Neuron (in vitro differentiated cells): ENCODE data around the gene OR5H2.
"Not testable (repeated sequence)": the region's sequence is repeated elsewhere in the genome, so short reads cannot be mapped to it uniquely, and the experiment has no call there.

ENCODE experiments used
- H2AFZ ChIP-seq: one replicate; pipeline ENCODE4 v1.6.1; 2013; ENCODE audit warnings: low read depth, mild to moderate bottlenecking, inconsistent platforms, low read length, moderate library complexity
- H3K27me3 ChIP-seq: one replicate; pipeline ENCODE4 v1.6.1; 2013; ENCODE audit warnings: low read length; ENCODE audit not compliant: insufficient read depth
- H3K36me3 ChIP-seq: one replicate; pipeline ENCODE4 v1.6.1; 2013; ENCODE audit warnings: low read length; ENCODE audit not compliant: insufficient read depth
- H3K4me1 ChIP-seq: one replicate; pipeline ENCODE4 v1.6.1; 2013; ENCODE audit warnings: low read length; ENCODE audit not compliant: insufficient read depth
- H3K4me3 ChIP-seq: 2 replicates; pipeline ENCODE4 v1.5.1; 2013; ENCODE audit warnings: mild to moderate bottlenecking, low read length, moderate library complexity
- H3K9me3 ChIP-seq: one replicate; pipeline ENCODE4 v1.6.1; 2013; ENCODE audit warnings: low read length

Gene OR5H2

GRCh38 chr3:98282205-98282604 lies at the start of gene OR5H2:
Gene OR5H2 (plus strand): TSS chr3:98282505. CDS start chr3:98282903, 398 bp downstream.
- no peaks in the 10 kb centered on the region for H3K27me3 ChIP-seq

GRCh38 chr3:98233468-98233867 lies 48.8 kb upstream of the OR5H2 start:
- Histone ChIP-seq H3K36me3 (no peaks in the 10 kb centered on the region), H2AFZ (no peak overlapping the region), H3K4me3 (no peak overlapping the region), H3K27me3 (no peaks in the 10 kb centered on the region), H3K4me1 (no peaks in the 10 kb centered on the region), H3K9me3 (no peaks in the 10 kb centered on the region)

More at GRCh38 chr3:98282205-98282604, at the start of gene OR5H2:
- H3K36me3 ChIP-seq, result no peaks in the 10 kb centered on the region
- no peaks in the 10 kb centered on the region for H3K4me1 ChIP-seq
- H3K4me3 ChIP-seq, result no peak within 1 kb of the TSS
- no peak within 1 kb of the TSS for H2AFZ ChIP-seq
- H3K9me3 ChIP-seq, result no peaks in the 10 kb centered on the region

- Histone ChIP-seq H2AFZ (no peak overlapping the region), H3K36me3 (no peaks in the 10 kb centered on the region), H3K27me3 (no peaks in the 10 kb centered on the region), H3K9me3 (no peaks in the 10 kb centered on the region), H3K4me1 (no peaks in the 10 kb centered on the region), H3K4me3 (no peak overlapping the region)
Measured at GRCh38 chr3:98240131-98240530, 42.2 kb upstream of the OR5H2 start.

- Histone ChIP-seq H3K4me3 (no peak overlapping the region), H3K9me3 (no peaks in the 10 kb centered on the region), H2AFZ (no peak overlapping the region), H3K27me3 (no peaks in the 10 kb centered on the region), H3K4me1 (no peaks in the 10 kb centered on the region), H3K36me3 (no peaks in the 10 kb centered on the region)
Measured at GRCh38 chr3:98242155-98242554, 40.1 kb upstream of the OR5H2 start.

- Histone ChIP-seq H3K4me1 (no peaks in the 10 kb centered on the region), H2AFZ (no peak overlapping the region), H3K27me3 (no peaks in the 10 kb centered on the region)
Measured at GRCh38 chr3:98243843-98244242, 38.5 kb upstream of the OR5H2 start.

GRCh38 chr3:98246142-98246541 lies 36.2 kb upstream of the OR5H2 start:
- no peaks in the 10 kb centered on the region for H3K27me3 ChIP-seq
- H3K4me1 ChIP-seq, result no peaks in the 10 kb centered on the region
- no peaks in the 10 kb centered on the region for H3K36me3 ChIP-seq
- no peak overlapping the region for H2AFZ ChIP-seq
- H3K9me3 ChIP-seq, result no peaks in the 10 kb centered on the region
- no peak overlapping the region for H3K4me3 ChIP-seq

More at GRCh38 chr3:98243843-98244242, 38.5 kb upstream of the OR5H2 start:
- H3K9me3 ChIP-seq, result no peaks in the 10 kb centered on the region
- H3K36me3 ChIP-seq, result no peaks in the 10 kb centered on the region
- H3K4me3 ChIP-seq, result no peak overlapping the region

- not testable (repeated sequence) for H3K36me3 ChIP-seq, H2AFZ ChIP-seq, H3K4me1 ChIP-seq, H3K27me3 ChIP-seq, H3K4me3 ChIP-seq, H3K9me3 ChIP-seq
Measured at GRCh38 chr3:98256026-98256425, 26.3 kb upstream of the OR5H2 start.

GRCh38 chr3:98259707-98260106 lies 22.6 kb upstream of the OR5H2 start:
- H3K4me1 ChIP-seq, result no peaks in the 10 kb centered on the region

GRCh38 chr3:98262046-98262445 lies 20.3 kb upstream of the OR5H2 start:
- H3K9me3 ChIP-seq, result no peaks in the 10 kb centered on the region
- no peaks in the 10 kb centered on the region for H3K4me1 ChIP-seq
- H3K4me3 ChIP-seq, result no peak overlapping the region
- H3K36me3 ChIP-seq, result no peaks in the 10 kb centered on the region
- no peak overlapping the region for H2AFZ ChIP-seq
- no peaks in the 10 kb centered on the region for H3K27me3 ChIP-seq

More at GRCh38 chr3:98259707-98260106, 22.6 kb upstream of the OR5H2 start:
- H2AFZ ChIP-seq, result no peak overlapping the region
- H3K4me3 ChIP-seq, result no peak overlapping the region
- H3K36me3 ChIP-seq, result no peaks in the 10 kb centered on the region
- H3K9me3 ChIP-seq, result no peaks in the 10 kb centered on the region
- no peaks in the 10 kb centered on the region for H3K27me3 ChIP-seq

- Histone ChIP-seq H3K27me3 (no peaks in the 10 kb centered on the region), H2AFZ (no peak within 1 kb of the TSS)
Measured at GRCh38 chr3:98263944-98264343, 18.4 kb upstream of the OR5H2 start, which contains the start of gene OR5H6. Gene OR5H6 (plus strand): TSS chr3:98264244. CDS start chr3:98264333, 89 bp downstream.

GRCh38 chr3:98269846-98270245 lies 12.5 kb upstream of the OR5H2 start:
- no peaks in the 10 kb centered on the region for H3K27me3 ChIP-seq
- no peaks in the 10 kb centered on the region for H3K9me3 ChIP-seq
- H3K4me3 ChIP-seq, result no peak overlapping the region
- no peak overlapping the region for H2AFZ ChIP-seq
- no peaks in the 10 kb centered on the region for H3K36me3 ChIP-seq
- no peaks in the 10 kb centered on the region for H3K4me1 ChIP-seq

More at GRCh38 chr3:98263944-98264343, 18.4 kb upstream of the OR5H2 start, which contains the start of gene OR5H6:
- Histone ChIP-seq H3K36me3 (no peaks in the 10 kb centered on the region), H3K4me3 (no peak within 1 kb of the TSS), H3K4me1 (no peaks in the 10 kb centered on the region), H3K9me3 (no peaks in the 10 kb centered on the region)

- Histone ChIP-seq H3K4me1 (no peaks in the 10 kb centered on the region), H3K9me3 (no peaks in the 10 kb centered on the region), H3K36me3 (no peaks in the 10 kb centered on the region), H2AFZ (no peak overlapping the region), H3K4me3 (no peak overlapping the region), H3K27me3 (no peaks in the 10 kb centered on the region)
Measured at GRCh38 chr3:98272126-98272525, 10.2 kb upstream of the OR5H2 start.

GRCh38 chr3:98274914-98275313 lies 7.4 kb upstream of the OR5H2 start:
- Histone ChIP-seq H3K4me1 (no peaks in the 10 kb centered on the region), H3K9me3 (no peaks in the 10 kb centered on the region), H3K36me3 (no peaks in the 10 kb centered on the region), H2AFZ (no peak overlapping the region), H3K27me3 (no peaks in the 10 kb centered on the region), H3K4me3 (no peak overlapping the region)

GRCh38 chr3:98290916-98291315 lies 8.6 kb downstream of the OR5H2 start:
- Histone ChIP-seq H2AFZ (no peak overlapping the region), H3K27me3 (no peaks in the 10 kb centered on the region), H3K36me3 (no peaks in the 10 kb centered on the region), H3K4me1 (no peaks in the 10 kb centered on the region), H3K4me3 (no peak overlapping the region), H3K9me3 (no peaks in the 10 kb centered on the region)
